ENCODE data around the gene HUNK.

Gene HUNK

GRCh38 chr21:31912501-31912900 lies 39.7 kb downstream of the HUNK start:
- CTCF ChIA-PET, result no interaction called here
- POLR2A ChIA-PET, result no interaction called here
- TF ChIP-seq FOXA1 (IDR thresholded peaks at IDR 0.05), result no peak
- no peak for TF ChIP-seq HDGF (IDR thresholded peaks at IDR 0.05; ENCODE audit: borderline replicate concordance)
- no peak for TF ChIP-seq ARNT (IDR thresholded peaks at IDR 0.05)
- no peak for TF ChIP-seq LEF1 (IDR thresholded peaks at IDR 0.05; ENCODE audit: borderline replicate concordance)
- no peak for TF ChIP-seq SP1 (IDR thresholded peaks at IDR 0.05)
- TF ChIP-seq ZNF384 (IDR thresholded peaks at IDR 0.05), result no peak
- no peak for TF ChIP-seq L3MBTL2 (conservative IDR thresholded peaks at IDR 0.05)
- TF ChIP-seq PKNOX1 (IDR thresholded peaks at IDR 0.05), result no peak
- TF ChIP-seq TARDBP (IDR thresholded peaks at IDR 0.05), result no peak
- no peak for TF ChIP-seq FOXM1 (IDR thresholded peaks at IDR 0.05; ENCODE audit: borderline replicate concordance)
- no peak for DNase-seq (ENCODE audit: extremely low spot score)

- CTCF ChIA-PET, result no interaction called here
- POLR2A ChIA-PET, result no interaction called here
- no peak for DNase-seq (ENCODE audit: extremely low spot score)
- TF ChIP-seq L3MBTL2 (conservative IDR thresholded peaks at IDR 0.05) (no peak), ARNT (IDR thresholded peaks at IDR 0.05) (no peak)
Measured at GRCh38 chr21:31913182-31913608, 40.4 kb downstream of the HUNK start.

GRCh38 chr21:31914472-31914871 lies 41.7 kb downstream of the HUNK start:
- no peak for DNase-seq (ENCODE audit: extremely low spot score)
- no peak for TF ChIP-seq NFRKB (IDR thresholded peaks at IDR 0.05)
- TF ChIP-seq CTBP1 (IDR thresholded peaks at IDR 0.05; ENCODE audit: borderline replicate concordance), result no peak
- TF ChIP-seq FOXK2 (IDR thresholded peaks at IDR 0.05), result no peak
- no peak for TF ChIP-seq SP1 (IDR thresholded peaks at IDR 0.05)
- TF ChIP-seq FOXM1 (IDR thresholded peaks at IDR 0.05; ENCODE audit: borderline replicate concordance), result no peak
- TF ChIP-seq BHLHE40 (IDR thresholded peaks at IDR 0.05; ENCODE audit: borderline replicate concordance), result no peak
- ChIA-PET POLR2A (no interaction called here), CTCF (no interaction called here)

- TF ChIP-seq L3MBTL2 (conservative IDR thresholded peaks at IDR 0.05) (no peak), SP1 (IDR thresholded peaks at IDR 0.05) (no peak), ZNF384 (IDR thresholded peaks at IDR 0.05) (no peak), TARDBP (IDR thresholded peaks at IDR 0.05) (no peak), FOXM1 (IDR thresholded peaks at IDR 0.05; ENCODE audit: borderline replicate concordance) (no peak), LEF1 (IDR thresholded peaks at IDR 0.05; ENCODE audit: borderline replicate concordance) (no peak), NFRKB (IDR thresholded peaks at IDR 0.05) (no peak), FOXA1 (IDR thresholded peaks at IDR 0.05) (no peak), BHLHE40 (IDR thresholded peaks at IDR 0.05; ENCODE audit: borderline replicate concordance) (no peak)
- ChIA-PET POLR2A (no interaction called here), CTCF (no interaction called here)
- no peak for DNase-seq (ENCODE audit: extremely low spot score)
Measured at GRCh38 chr21:31915566-31915965, 42.7 kb downstream of the HUNK start.

GRCh38 chr21:31917108-31917507 lies 44.3 kb downstream of the HUNK start:
- ChIA-PET POLR2A (no interaction called here), CTCF (no interaction called here)
- DNase-seq (ENCODE audit: extremely low spot score), result no peak
- no peak for TF ChIP-seq CTBP1 (IDR thresholded peaks at IDR 0.05; ENCODE audit: borderline replicate concordance)
- TF ChIP-seq TARDBP (IDR thresholded peaks at IDR 0.05), result no peak
- TF ChIP-seq ELF4 (IDR thresholded peaks at IDR 0.05), result no peak
- TF ChIP-seq PKNOX1 (IDR thresholded peaks at IDR 0.05), result no peak
- no peak for TF ChIP-seq LEF1 (IDR thresholded peaks at IDR 0.05; ENCODE audit: borderline replicate concordance)

- TF ChIP-seq TARDBP (IDR thresholded peaks at IDR 0.05) (no peak), FOXK2 (IDR thresholded peaks at IDR 0.05) (no peak), BHLHE40 (IDR thresholded peaks at IDR 0.05; ENCODE audit: borderline replicate concordance) (no peak), HDGF (IDR thresholded peaks at IDR 0.05; ENCODE audit: borderline replicate concordance) (no peak), ZNF384 (IDR thresholded peaks at IDR 0.05) (no peak), FOXM1 (IDR thresholded peaks at IDR 0.05; ENCODE audit: borderline replicate concordance) (no peak), LEF1 (IDR thresholded peaks at IDR 0.05; ENCODE audit: borderline replicate concordance) (no peak), SUZ12 (IDR thresholded peaks at IDR 0.05) (no peak)
- DNase-seq (ENCODE audit: extremely low spot score), result no peak
- POLR2A ChIA-PET, result no interaction called here
- CTCF ChIA-PET, result no interaction called here
Measured at GRCh38 chr21:31918250-31918775, 45.5 kb downstream of the HUNK start.

- no peak for DNase-seq (ENCODE audit: extremely low spot score)
- ChIA-PET CTCF (interaction anchor here (0.6 kb wide), 1 partner anchor 178 kb away, joined by 3 read pairs; no protein-coding TSS in a partner anchor), POLR2A (interaction anchor here (1.5 kb wide), 1 partner anchor 48 kb away, joined by 3 read pairs; no protein-coding TSS in a partner anchor)
- TF ChIP-seq PKNOX1 (IDR thresholded peaks at IDR 0.05) (no peak), FOXK2 (IDR thresholded peaks at IDR 0.05) (no peak), SUZ12 (IDR thresholded peaks at IDR 0.05) (no peak), ZNF384 (IDR thresholded peaks at IDR 0.05) (no peak), CTBP1 (IDR thresholded peaks at IDR 0.05; ENCODE audit: borderline replicate concordance) (no peak), FOXM1 (IDR thresholded peaks at IDR 0.05; ENCODE audit: borderline replicate concordance) (no peak), TARDBP (IDR thresholded peaks at IDR 0.05) (no peak), L3MBTL2 (conservative IDR thresholded peaks at IDR 0.05) (no peak), SP1 (IDR thresholded peaks at IDR 0.05) (no peak), FOXA1 (IDR thresholded peaks at IDR 0.05) (no peak), ELF4 (IDR thresholded peaks at IDR 0.05) (no peak), LEF1 (IDR thresholded peaks at IDR 0.05; ENCODE audit: borderline replicate concordance) (no peak), NFRKB (IDR thresholded peaks at IDR 0.05) (no peak), HDGF (IDR thresholded peaks at IDR 0.05; ENCODE audit: borderline replicate concordance) (no peak)
Measured at GRCh38 chr21:31920275-31920674, 47.5 kb downstream of the HUNK start.
